Ovary (tissue), 9 donors: ENCODE measurements around the gene MCF2L. TPM values are rescaled to one million over a fixed set of nuclear protein-coding genes. Genes with fewer than 3 reads are reported as not detected.
A peak's percentile ranks its signal among the peaks of the same experiment; 100 is the strongest.
"Not testable (repeated sequence)": the region's sequence is repeated elsewhere in the genome, so short reads cannot be mapped to it uniquely, and the experiment has no call there.

Experiments used
- DNase-seq, 5 donors: peaks; one replicate each; pipeline ENCODE4 v3.0.0-alpha.2; 2019 to 2020
- H3K27ac ChIP-seq, 2 donors: fragments of 200-600 bp; one replicate each; pipeline versions ENCODE4 v1.5.1 to v1.8.0; 2019 to 2022
- H3K27me3 ChIP-seq: fragments of 200-600 bp; one replicate; pipeline ENCODE4 v1.8.0; 2022
- H3K36me3 ChIP-seq: fragments of 200-600 bp; sonication (generic); one replicate; pipeline ENCODE4 v1.5.1; 2019
- H3K4me1 ChIP-seq: one replicate; pipeline ENCODE4 v1.8.1; 2013; ENCODE audit warnings: mild to moderate bottlenecking, moderate library complexity; ENCODE audit not compliant: insufficient read depth
- H3K4me3 ChIP-seq: fragments of 200-600 bp; sonication (generic); one replicate; pipeline ENCODE4 v1.5.1; 2017
- H3K9me3 ChIP-seq, 2 donors: fragments of 200-600 bp in 1 of 2; sonication (generic) in 1 of 2; one replicate each; pipeline versions ENCODE4 v1.5.1 to v1.8.1; 2013 to 2019; ENCODE audit warnings: mild to moderate bottlenecking in 1 of 2, moderate library complexity in 1 of 2
- CTCF ChIP-seq, 3 donors: fragments of 450-650 bp in 2 of 3; fragments of 200-600 bp in 1 of 3; IDR thresholded peaks; one replicate each; pipeline versions ENCODE4 v1.5.1 to v1.8.0; 2016 to 2022; ENCODE audit warnings: antibody characterized with exemption in 3 of 3, mild to moderate bottlenecking in 1 of 3
- EP300 ChIP-seq: sonication (generic); formaldehyde crosslinking; IDR thresholded peaks from one replicate; pipeline ENCODE4 v1.6.1; 2017; ENCODE audit warnings: antibody characterized with exemption
- POLR2A ChIP-seq: fragments of 450-650 bp; IDR thresholded peaks from one replicate; pipeline ENCODE4 v1.6.1; 2017; ENCODE audit warnings: antibody characterized with exemption, mild to moderate bottlenecking, moderate library complexity
- WGBS, 3 donors: extraction: QIAGEN DNeasy Blood & Tissue Kit in 1 of 3; methylation state at CpG; one replicate each; pipeline versions ENCODE4 v1.1.5 to v1.1.7; 2013 to 2017; 5-methylcytosine and 5-hydroxymethylcytosine counted together
- intact Hi-C, 4 donors: fragments of 100-400 bp; cut with DNase I; formaldehyde crosslinking; loops; one replicate each; pipeline versions ENCODE4 v1.11.0 to v1.15.1; 2022 to 2023
- polyA plus RNA-seq, 2 donors: library from polyadenylated mRNA; stranded (reverse); fragments of 200-250 nt in 1 of 2; fragments of 350-450 nt in 1 of 2; fragmentation: Illumina TruSeq in 1 of 2; extraction: RNeasy Lipid Tissue Mini Kit (QIAGEN cat#74804) in 1 of 2; gene quantifications; one replicate each; pipeline ENCODE4 v1.2.3, GENCODE V29; 2013 to 2014
- total RNA-seq, 7 donors: library from RNA; depleted of rRNA in 2 of 7; stranded (reverse); fragments of >200 nt in 2 of 7; fragmentation: NEBNext Ultra II Directional in 3 of 7; extraction: Animal tissue kit (Norgen Biotek cat#: 25700) in 3 of 7; gene quantifications; one replicate each; pipeline versions ENCODE4 v1.1.0 to v1.2.4, GENCODE V29; 2016 to 2023
- donor health status: DM: no; HTN: no; CAD: no; lungs with moderate emphysema.
- donor health status: DM: no; HTN: no; CAD: no.
- donor health status: Bipolar disorder and iron deficiency.
- donor health status: DM: yes; HTN: yes; CAD: no.
- donor health status: DM: no; HTN: no; CAD: no.
- donor health status: DM: yes; HTN: yes; CAD: no.

Gene MCF2L
- total and polyA plus RNA-seq, 9 donors: 5.6 to 22.2 (median 8.7) TPM

GRCh38 chr13:113027566-113027965 is 58.6 kb downstream of the MCF2L start:
- WGBS, 3 donors: 87 to 89% (median 88%) methylated on average over 15 to 16 of the region's 16 CpGs
- Histone ChIP-seq H3K36me3 (no peaks in the 10 kb centered on the region), H3K4me1 (no peaks in the 10 kb centered on the region), H3K27ac (no peak overlapping the region), H3K4me3 (no peak overlapping the region), H3K27me3 (no peaks in the 10 kb centered on the region), H3K9me3 (no peaks in the 10 kb centered on the region)
- no peak for DNase-seq
- intact Hi-C loops: no loop called here
- TF ChIP-seq EP300 (no peak), POLR2A (no peak), CTCF (IDR thresholded peaks at IDR 0.05) (no peak)

- no peak for DNase-seq
- Histone ChIP-seq H3K4me3 (no peak overlapping the region), H3K27me3 (no peaks in the 10 kb centered on the region), H3K27ac (no peak overlapping the region), H3K36me3 (no peaks in the 10 kb centered on the region), H3K4me1 (no peaks in the 10 kb centered on the region), H3K9me3 (no peaks in the 10 kb centered on the region)
- intact Hi-C loops: no loop called here
- 82 to 88% (median 84%) methylated on average over 16 of the region's 16 CpGs for WGBS, 3 donors
- no peak for TF ChIP-seq POLR2A
- TF ChIP-seq EP300: no peak
- no peak for TF ChIP-seq CTCF (IDR thresholded peaks at IDR 0.05)
Observed at GRCh38 chr13:113028336-113029060, 59.5 kb downstream of the MCF2L start.

- Histone ChIP-seq H3K4me1 (no peaks in the 10 kb centered on the region), H3K27me3 (no peaks in the 10 kb centered on the region), H3K36me3 (no peaks in the 10 kb centered on the region), H3K9me3 (no peaks in the 10 kb centered on the region), H3K4me3 (no peak overlapping the region), H3K27ac (no peak overlapping the region)
- no peak for DNase-seq
- TF ChIP-seq POLR2A: no peak
- TF ChIP-seq CTCF (IDR thresholded peaks at IDR 0.05): no peak
- 78 to 80% (median 80%) methylated on average over 10 of the region's 10 CpGs for WGBS, 3 donors
- intact Hi-C loops: no loop called here
Observed at GRCh38 chr13:113029061-113029445, 60.0 kb downstream of the MCF2L start.

GRCh38 chr13:113029487-113030258 is 60.7 kb downstream of the MCF2L start:
- Histone ChIP-seq H3K27me3 (no peaks in the 10 kb centered on the region), H3K9me3 (no peaks in the 10 kb centered on the region), H3K4me1 (no peaks in the 10 kb centered on the region), H3K27ac (no peak overlapping the region), H3K36me3 (no peaks in the 10 kb centered on the region), H3K4me3 (no peak overlapping the region)
- intact Hi-C loops: loop anchor here in 2 of 4 donors (5.0 to 10.0 kb wide), 4 partner anchors 87 to 365 kb away; partner anchors contain the start of genes CUL4A (in 1 of the 2) and PCID2 (in 1 of the 2)
- 33 to 39% (median 35%) methylated on average over 21 to 23 of the region's 23 CpGs for WGBS, 3 donors
- TF ChIP-seq CTCF (IDR thresholded peaks at IDR 0.05) (peak; percentile 45 to 66 (median 59)), POLR2A (no peak)
- peak in 4 of 5 donors; percentile 40 to 73 (median 64) for DNase-seq

- not testable (repeated sequence) for H3K4me3 ChIP-seq, H3K27ac ChIP-seq, H3K27me3 ChIP-seq, H3K9me3 ChIP-seq, H3K36me3 ChIP-seq, DNase-seq, H3K4me1 ChIP-seq
- WGBS, 3 donors: 82 to 90% (median 85%) methylated on average over 36 to 38 of the region's 38 CpGs
- intact Hi-C loops: loop anchor here in 2 of 4 donors (5.0 to 10.0 kb wide), 4 partner anchors 88 to 365 kb away; partner anchors contain the start of genes CUL4A (in 1 of the 2) and PCID2 (in 1 of the 2)
Observed at GRCh38 chr13:113030259-113030640, 61.2 kb downstream of the MCF2L start.
